ENCODE measurements around the gene TXNDC16. TPM values are rescaled to one million over a fixed set of nuclear protein-coding genes. Genes with fewer than 3 reads are reported as not detected.

Gene TXNDC16
- total and polyA plus RNA-seq, 8 donors: 1.4 to 30.3 (median 5.1) TPM

GRCh38 chr14:52405314-52405713, 147.0 kb downstream of the TXNDC16 start:
- DNase-seq: no peak
- intact Hi-C loops (cut with DNase I; ENCODE audit: low total_unique reads): no loop called here
- TF ChIP-seq POLR2AphosphoS5 (IDR thresholded peaks at IDR 0.05) (no peak), POLR2A (IDR thresholded peaks at IDR 0.05) (no peak), CTCF (IDR thresholded peaks at IDR 0.05) (no peak), EP300 (IDR thresholded peaks at IDR 0.05) (no peak)
- Histone ChIP-seq H3K27me3 (no peaks in the 10 kb centered on the region), H3K4me1 (peaks cover 0 to 13% (median 5%) of the 10 kb centered on the region in 4 donors), H3K36me3 (no peaks in the 10 kb centered on the region), H3K4me3 (no peak overlapping the region), H3K27ac (no peak overlapping the region), H3K9me3 (no peaks in the 10 kb centered on the region)
- 81 to 100% (median 92%) methylated on average over 1 of the region's 1 CpG for WGBS, 5 donors

DNA sequence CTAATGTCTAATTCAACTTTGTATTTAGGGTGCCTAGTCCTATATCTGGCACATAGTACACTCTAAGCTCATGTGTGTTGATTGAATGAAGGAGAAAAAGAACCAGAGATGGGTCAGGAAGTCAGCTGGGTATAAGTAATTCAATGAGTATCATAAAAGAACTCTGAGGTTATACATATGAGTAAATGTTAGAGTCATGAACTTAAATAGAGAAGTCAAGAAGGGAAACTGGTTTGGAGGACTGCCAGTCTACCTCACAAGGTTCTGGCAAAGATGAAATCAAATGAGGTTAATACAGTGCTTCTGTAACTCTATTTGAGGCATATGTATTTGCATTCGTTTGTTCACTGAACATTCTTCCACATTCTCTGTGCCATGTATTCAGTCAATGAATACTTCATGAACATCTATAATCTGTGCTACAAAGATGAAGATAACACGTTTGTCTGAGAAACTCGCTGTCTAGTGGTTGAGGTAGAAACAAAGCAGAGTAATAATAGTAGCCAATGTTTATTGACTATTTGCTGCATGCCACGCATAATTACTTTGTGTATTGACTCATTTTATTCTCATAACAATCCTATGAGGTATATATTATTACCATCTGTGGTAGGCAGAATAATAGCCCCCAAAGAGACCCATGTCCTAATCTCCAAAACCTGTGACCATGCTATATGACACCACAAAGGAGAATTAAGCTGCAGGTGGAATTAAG, 149.3 kb downstream of the TXNDC16 start:
- intact Hi-C loops (cut with DNase I; ENCODE audit: low total_unique reads): no loop called here
- Histone ChIP-seq H3K27ac (no peak overlapping the region), H3K9me3 (no peaks in the 10 kb centered on the region), H3K4me3 (no peak overlapping the region), H3K4me1 (peaks cover 0 to 21% (median 9%) of the 10 kb centered on the region in 4 donors), H3K27me3 (no peaks in the 10 kb centered on the region), H3K36me3 (no peaks in the 10 kb centered on the region)
- WGBS, 5 donors: 57 to 69% (median 63%) methylated on average over 4 of the region's 4 CpGs
- TF ChIP-seq EP300 (IDR thresholded peaks at IDR 0.05): no peak
- no peak for TF ChIP-seq POLR2AphosphoS5 (IDR thresholded peaks at IDR 0.05)
- TF ChIP-seq CTCF (IDR thresholded peaks at IDR 0.05): no peak
- TF ChIP-seq POLR2A (IDR thresholded peaks at IDR 0.05): no peak
- DNase-seq: peak in 1 of 2 donors; percentile 18

- H3K36me3 ChIP-seq: no peaks in the 10 kb centered on the region
- H3K9me3 ChIP-seq: peaks cover 0 to 6% (median 0%) of the 10 kb centered on the region in 4 donors
- H3K4me3 ChIP-seq: no peak overlapping the region
- peak in 1 of 2 donors; percentile 34 for DNase-seq
- intact Hi-C loops (cut with DNase I; ENCODE audit: low total_unique reads): no loop called here
- no peak overlapping the region for H3K27ac ChIP-seq
- H3K27me3 ChIP-seq: no peaks in the 10 kb centered on the region
- WGBS, 5 donors: 57 to 84% (median 76%) methylated on average over 3 of the region's 3 CpGs
- TF ChIP-seq POLR2AphosphoS5 (IDR thresholded peaks at IDR 0.05) (no peak), EP300 (IDR thresholded peaks at IDR 0.05) (no peak), CTCF (IDR thresholded peaks at IDR 0.05) (no peak), POLR2A (IDR thresholded peaks at IDR 0.05) (no peak)
- peaks cover 0 to 21% (median 9%) of the 10 kb centered on the region in 4 donors for H3K4me1 ChIP-seq
Measured at GRCh38 chr14:52400846-52401245, 151.5 kb downstream of the TXNDC16 start.

- H3K27ac ChIP-seq: peak overlapping the region in 2 of 5 donors; percentile 27 to 29
- intact Hi-C loops (cut with DNase I; ENCODE audit: low total_unique reads): no loop called here
- WGBS, 5 donors: 45 to 49% (median 47%) methylated on average over 8 of the region's 8 CpGs
Measured at GRCh38 chr14:52399921-52400595, 152.2 kb downstream of the TXNDC16 start.

More at GRCh38 chr14:52399921-52400595, 152.2 kb downstream of the TXNDC16 start:
- peak in 1 of 2 donors; percentile 61 for DNase-seq
- H3K4me3 ChIP-seq: no peak overlapping the region
- H3K9me3 ChIP-seq: peaks cover 0 to 6% (median 0%) of the 10 kb centered on the region in 4 donors
- H3K36me3 ChIP-seq: no peaks in the 10 kb centered on the region
- H3K27me3 ChIP-seq: no peaks in the 10 kb centered on the region
- TF ChIP-seq POLR2A (IDR thresholded peaks at IDR 0.05) (no peak), EP300 (IDR thresholded peaks at IDR 0.05) (no peak), CTCF (IDR thresholded peaks at IDR 0.05) (no peak), POLR2AphosphoS5 (IDR thresholded peaks at IDR 0.05) (no peak)
- peaks cover 0 to 21% (median 9%) of the 10 kb centered on the region in 4 donors for H3K4me1 ChIP-seq

Measured in stomach (tissue), 9 donors.